NCI-H1048 (cell line): ENCODE results near the gene PCLAF.
"Not testable (repeated sequence)": the region's sequence is repeated elsewhere in the genome, so short reads cannot be mapped to it uniquely, and the experiment has no call there.

ENCODE experiments used
- DNase-seq: peaks from one replicate; lab custom pipeline; 2025; lab: John Stamatoyannopoulos, UW

The PCLAF gene

GRCh38 chr15:64361259-64361658, 20.0 kb downstream of the PCLAF start:
- DNase-seq, result no peak

- no peak for DNase-seq
These were observed 24.6 kb downstream of the PCLAF start for GRCh38 chr15:64356710-64357040.

GRCh38 chr15:64355944-64356709, 25.1 kb downstream of the PCLAF start, which contains the start of gene CSNK1G1:
Gene CSNK1G1 (minus strand): TSS chr15:64356173. CDS start chr15:64300499, 55,674 bp downstream.
- DNase-seq, result peak; percentile 90

GRCh38 chr15:64355348-64355943, 25.8 kb downstream of the PCLAF start:
- no peak for DNase-seq

GRCh38 chr15:64354688-64355344, 26.4 kb downstream of the PCLAF start:
- DNase-seq, result no peak

GRCh38 chr15:64351265-64351664, 30.0 kb downstream of the PCLAF start:
- no peak for DNase-seq

- no peak for DNase-seq
These were observed 31.9 kb downstream of the PCLAF start for GRCh38 chr15:64349375-64349774.

GRCh38 chr15:64348455-64348854, 32.8 kb downstream of the PCLAF start:
- DNase-seq, result no peak

GRCh38 chr15:64346242-64346641, 35.0 kb downstream of the PCLAF start:
- DNase-seq, result not testable (repeated sequence)

GRCh38 chr15:64344651-64345294, 36.5 kb downstream of the PCLAF start:
- no peak for DNase-seq

GRCh38 chr15:64343841-64344240, 37.4 kb downstream of the PCLAF start:
- no peak for DNase-seq

- no peak for DNase-seq
These were observed 38.0 kb downstream of the PCLAF start for GRCh38 chr15:64343222-64343621.

- DNase-seq, result no peak
These were observed 39.3 kb downstream of the PCLAF start for GRCh38 chr15:64341961-64342360.

GRCh38 chr15:64340355-64340754, 40.9 kb downstream of the PCLAF start:
- no peak for DNase-seq

GRCh38 chr15:64337761-64338160, 43.5 kb downstream of the PCLAF start:
- no peak for DNase-seq

- DNase-seq, result no peak
These were observed 47.0 kb downstream of the PCLAF start for GRCh38 chr15:64333986-64334929.

GRCh38 chr15:64333516-64333915, 47.7 kb downstream of the PCLAF start:
- DNase-seq, result no peak

- DNase-seq, result not testable (repeated sequence)
These were observed 49.6 kb downstream of the PCLAF start for GRCh38 chr15:64331668-64332067.

- DNase-seq, result not testable (repeated sequence)
These were observed 54.3 kb downstream of the PCLAF start for GRCh38 chr15:64326975-64327374.

GRCh38 chr15:64326458-64326857, 54.8 kb downstream of the PCLAF start:
- not testable (repeated sequence) for DNase-seq

GRCh38 chr15:64324165-64324877, 56.9 kb downstream of the PCLAF start:
- no peak for DNase-seq
